H1 (cell line): ENCODE data around the gene ARL6IP4. TPM values are rescaled to one million over a fixed set of nuclear protein-coding genes. Genes with fewer than 3 reads are reported as not detected.

Experiments
- CTCF ChIA-PET: fragments of 300-600 bp; sonication (Branson Sonifier 250); formaldehyde crosslinking; loops from one replicate; lab custom pipeline; 2021; ENCODE audit not compliant: partially characterized antibody; lab: Charles Lee
- POLR2A ChIA-PET: fragments of 300-600 bp; sonication (Branson Sonifier 250); formaldehyde crosslinking; loops from one replicate; lab custom pipeline; 2021; ENCODE audit warnings: inconsistent platforms; ENCODE audit not compliant: partially characterized antibody; lab: Charles Lee
- DNase-seq, 2 experiments: peaks; one replicate each; pipeline versions ENCODE4 v3.0.0 to v3.0.0-alpha.2; 2010 to 2022; ENCODE audit warnings: low spot score in 2 of 2, low read depth in 1 of 2, mixed read lengths in 1 of 2
- FAIRE-seq: peaks from 2 replicates; lab custom pipeline; 2011; peaks lifted over from hg19 to GRCh38; lab: Jason Lieb, UNC
- H2AFZ ChIP-seq: 2 replicates; pipeline ENCODE4 v1.8.1; 2012; ENCODE audit warnings: low read length, inconsistent platforms
- H2AK5ac ChIP-seq: 2 replicates; pipeline ENCODE4 v1.6.1; 2013; ENCODE audit warnings: low read depth, low read length
- H2BK120ac ChIP-seq: replicated peaks from 2 replicates; pipeline ENCODE3; 2013; ENCODE audit warnings: low read depth, low read length, inconsistent platforms
- H2BK12ac ChIP-seq: 2 replicates; pipeline ENCODE4 v1.6.1; 2013; ENCODE audit warnings: low read depth, low read length
- H2BK15ac ChIP-seq: 2 replicates; pipeline ENCODE4 v1.6.1; 2013; ENCODE audit warnings: low read length
- H2BK20ac ChIP-seq: 2 replicates; pipeline ENCODE4 v1.6.1; 2013; ENCODE audit warnings: low read length
- H2BK5ac ChIP-seq: 2 replicates; pipeline ENCODE4 v1.6.1; 2013; ENCODE audit warnings: low read depth, low read length
- H3K14ac ChIP-seq: 2 replicates; pipeline ENCODE4 v1.6.1; 2013; ENCODE audit warnings: inconsistent platforms; ENCODE audit not compliant: insufficient read length
- H3K18ac ChIP-seq: 2 replicates; pipeline ENCODE4 v1.6.1; 2013; ENCODE audit warnings: low read length; ENCODE audit errors: extremely low read depth
- H3K23ac ChIP-seq: 2 replicates; pipeline ENCODE4 v1.6.1; 2013; ENCODE audit warnings: inconsistent platforms; ENCODE audit not compliant: insufficient read length
- H3K23me2 ChIP-seq: 2 replicates; pipeline ENCODE4 v1.6.1; 2013; ENCODE audit warnings: low read depth, low read length
- H3K27ac ChIP-seq: 2 replicates; pipeline ENCODE4 v1.6.1; 2011; ENCODE audit warnings: low read depth, low read length, inconsistent platforms
- H3K27me3 ChIP-seq, 4 experiments: replicated peaks in 1 of 4; 1 replicate in 1 of 4; 2 replicates in 3 of 4; pipeline versions ENCODE4 v1.6.1 to v1.8.1; 2011 to 2013; ENCODE audit warnings: low read length in 3 of 4, mild to moderate bottlenecking in 3 of 4, inconsistent platforms in 2 of 4, mixed read lengths in 2 of 4, moderate library complexity in 1 of 4; ENCODE audit not compliant: control insufficient read depth in 3 of 4, insufficient read depth in 3 of 4; ENCODE audit errors: extremely low read depth in 1 of 4
- H3K36me3 ChIP-seq, 4 experiments: 2 replicates each; pipeline versions ENCODE4 v1.6.1 to v1.8.1; 2011 to 2013; ENCODE audit warnings: mild to moderate bottlenecking in 4 of 4, low read length in 3 of 4, moderate library complexity in 2 of 4, control low read depth in 1 of 4, inconsistent platforms in 1 of 4; ENCODE audit not compliant: insufficient read depth in 4 of 4, control insufficient read depth in 2 of 4
- H3K4ac ChIP-seq: replicated peaks from 2 replicates; pipeline ENCODE3; 2013; ENCODE audit warnings: low read length, low read depth, mixed read lengths, inconsistent platforms; ENCODE audit not compliant: insufficient read length
- H3K4me1 ChIP-seq, 4 experiments: replicated peaks in 1 of 4; 1 replicate in 1 of 4; 2 replicates in 3 of 4; pipeline versions ENCODE4 v1.6.1 to v1.8.1; 2011 to 2013; ENCODE audit warnings: low read length in 3 of 4, inconsistent platforms in 2 of 4, mixed read lengths in 1 of 4; ENCODE audit not compliant: insufficient read depth in 4 of 4, control insufficient read depth in 3 of 4
- H3K4me2 ChIP-seq, 2 experiments: 2 replicates each; pipeline versions ENCODE4 v1.6.1 to v1.8.1; 2011 to 2013; ENCODE audit warnings: low read depth in 2 of 2, low read length in 2 of 2, control low read depth in 1 of 2, inconsistent platforms in 1 of 2, mild to moderate bottlenecking in 1 of 2; ENCODE audit not compliant: insufficient read depth in 1 of 2
- H3K4me3 ChIP-seq, 4 experiments: fragments of 200-600, 300-600 bp in 1 of 4; sonication (generic), shearing (Covaris generic), sonication (Bioruptor Twin) in 1 of 4; 2 replicates each; pipeline versions ENCODE4 v1.5.1 to v1.8.1; 2011 to 2016; ENCODE audit warnings: low read length in 4 of 4, low read depth in 3 of 4, control low read depth in 2 of 4, inconsistent platforms in 2 of 4, mild to moderate bottlenecking in 2 of 4, mixed read lengths in 1 of 4, moderate library complexity in 1 of 4; ENCODE audit not compliant: insufficient read depth in 2 of 4; ENCODE audit errors: extremely low read depth in 1 of 4
- H3K56ac ChIP-seq: replicated peaks from 2 replicates; pipeline ENCODE3; 2013; ENCODE audit warnings: low read depth, mild to moderate bottlenecking, mixed read lengths, low read length, inconsistent platforms; ENCODE audit not compliant: insufficient read length
- H3K79me1 ChIP-seq: 2 replicates; pipeline ENCODE4 v1.6.1; 2013; ENCODE audit warnings: low read depth, low read length, control low read depth
- H3K79me2 ChIP-seq, 2 experiments: 2 replicates each; pipeline versions ENCODE4 v1.6.1 to v1.8.1; 2012 to 2013; ENCODE audit warnings: low read length in 2 of 2, mild to moderate bottlenecking in 2 of 2, inconsistent platforms in 1 of 2; ENCODE audit not compliant: insufficient read depth in 2 of 2, control insufficient read depth in 1 of 2
- H3K9ac ChIP-seq, 4 experiments: replicated peaks in 1 of 4; 1 replicate in 1 of 4; 2 replicates in 3 of 4; pipeline versions ENCODE4 v1.6.1 to v1.8.1; 2011 to 2013; ENCODE audit warnings: low read depth in 3 of 4, low read length in 3 of 4, control low read depth in 2 of 4, mild to moderate bottlenecking in 2 of 4, moderate library complexity in 2 of 4, inconsistent platforms in 1 of 4; ENCODE audit errors: extremely low read depth in 1 of 4
- H3K9me3 ChIP-seq, 2 experiments: 2 replicates each; pipeline versions ENCODE4 v1.6.1 to v1.8.1; 2012 to 2013; ENCODE audit warnings: mild to moderate bottlenecking in 2 of 2, moderate library complexity in 2 of 2, control low read depth in 1 of 2, inconsistent platforms in 1 of 2, low read depth in 1 of 2, low read length in 1 of 2, mixed read lengths in 1 of 2; ENCODE audit not compliant: insufficient read depth in 2 of 2
- H4K20me1 ChIP-seq, 2 experiments: replicated peaks in 1 of 2; 2 replicates each; pipeline versions ENCODE3 to v1.8.1; 2011 to 2013; ENCODE audit warnings: inconsistent platforms in 2 of 2, low read length in 2 of 2, mild to moderate bottlenecking in 1 of 2; ENCODE audit not compliant: insufficient read depth in 2 of 2, control insufficient read depth in 1 of 2
- H4K5ac ChIP-seq: 2 replicates; pipeline ENCODE4 v1.6.1; 2013; ENCODE audit warnings: low read length, low read depth, mixed read lengths, inconsistent platforms; ENCODE audit not compliant: insufficient read length
- H4K8ac ChIP-seq: 2 replicates; pipeline ENCODE4 v1.8.0; 2013; ENCODE audit warnings: mild to moderate bottlenecking, moderate library complexity, low read length, inconsistent platforms; ENCODE audit not compliant: insufficient read depth; ENCODE audit errors: extremely low read depth
- H4K91ac ChIP-seq: replicated peaks from 2 replicates; pipeline ENCODE3; 2013; ENCODE audit warnings: low read length, mixed read lengths, inconsistent platforms; ENCODE audit not compliant: insufficient read length
- BRCA1 ChIP-seq: IDR thresholded peaks from 2 replicates; pipeline ENCODE4 v1.6.1; 2012; ENCODE audit warnings: low read depth, low read length, improper control_type of control experiment
- EP300 ChIP-seq, 2 experiments: IDR thresholded peaks; 1 replicate in 1 of 2; 2 replicates in 1 of 2; pipeline ENCODE4 v1.6.1; 2011 to 2012; ENCODE audit warnings: low read depth in 2 of 2, low read length in 2 of 2, mild to moderate bottlenecking in 2 of 2, borderline replicate concordance in 1 of 2, inconsistent platforms in 1 of 2, moderate library complexity in 1 of 2
- JUN ChIP-seq: IDR thresholded peaks from 2 replicates; pipeline ENCODE4 v1.6.1; 2011; ENCODE audit warnings: low read depth, mild to moderate bottlenecking, improper control_type of control experiment, low read length
- MAFK ChIP-seq: IDR thresholded peaks from 2 replicates; pipeline ENCODE4 v1.6.1; 2012; ENCODE audit warnings: low read depth, mild to moderate bottlenecking, improper control_type of control experiment, low read length
- POLR2A ChIP-seq, 2 experiments: IDR thresholded peaks; 1 replicate in 1 of 2; 2 replicates in 1 of 2; pipeline ENCODE4 v1.6.1; 2011; ENCODE audit warnings: low read depth in 2 of 2, low read length in 2 of 2, mild to moderate bottlenecking in 2 of 2; ENCODE audit errors: control extremely low read depth in 1 of 2
- RAD21 ChIP-seq, 2 experiments: IDR thresholded peaks in 1 of 2; conservative IDR thresholded peaks in 1 of 2; 2 replicates each; pipeline ENCODE4 v1.6.1; 2011; ENCODE audit warnings: low read depth in 2 of 2, low read length in 2 of 2, improper control_type of control experiment in 1 of 2, inconsistent platforms in 1 of 2, mild to moderate bottlenecking in 1 of 2, moderate library complexity in 1 of 2
- WGBS, 2 experiments: shearing (Covaris generic) in 1 of 2; methylation state at CpG; one replicate each; pipeline versions ENCODE4 v1.1.6 to v1.1.7; 2013 to 2015; ENCODE audit warnings: low lambda C conversion rate in 2 of 2, mixed read lengths in 2 of 2, inconsistent platforms in 1 of 2, low coverage in 1 of 2, missing lambda C conversion rate in 1 of 2; ENCODE audit not compliant: insufficient replicate concordance in 2 of 2, insufficient coverage in 1 of 2, insufficient read length in 1 of 2; ENCODE audit errors: extremely low coverage in 1 of 2, missing lambda C conversion rate in 1 of 2; 5-methylcytosine and 5-hydroxymethylcytosine counted together
- polyA plus RNA-seq, 7 experiments: library from polyadenylated mRNA; depleted of rRNA in 3 of 7; stranded (reverse) in 5 of 7; unstranded in 2 of 7; fragments of >200 nt in 5 of 7; fragments of 200-250 nt in 2 of 7; gene quantifications; 1 replicate in 5 of 7; 2 replicates in 1 of 7; 4 replicates in 1 of 7; pipeline versions ENCODE4 v1.2.1 to v1.2.3, GENCODE V29; 2011 to 2013; ENCODE audit warnings: missing spikeins in 2 of 7, mixed read lengths in 2 of 7
- total RNA-seq: library from RNA; stranded (reverse); fragmentation: NEBNext Ultra II Directional; extraction: Animal tissue kit (Norgen Biotek cat#: 25700); gene quantifications from 2 replicates; pipeline ENCODE4 v1.2.1, GENCODE V29; 2021
- TF ChIP-seq, protein P1 (sequence below): IDR thresholded peaks from 2 replicates; pipeline ENCODE4 v1.6.1; 2011; ENCODE audit warnings: low read length, improper control_type of control experiment

ARL6IP4 gene
- total and polyA plus RNA-seq, 2 of the 8 experiments (the other 6 are each of a cell fraction or from before 2014, with no cell fraction given): 76.4 to 109 TPM

DNA sequence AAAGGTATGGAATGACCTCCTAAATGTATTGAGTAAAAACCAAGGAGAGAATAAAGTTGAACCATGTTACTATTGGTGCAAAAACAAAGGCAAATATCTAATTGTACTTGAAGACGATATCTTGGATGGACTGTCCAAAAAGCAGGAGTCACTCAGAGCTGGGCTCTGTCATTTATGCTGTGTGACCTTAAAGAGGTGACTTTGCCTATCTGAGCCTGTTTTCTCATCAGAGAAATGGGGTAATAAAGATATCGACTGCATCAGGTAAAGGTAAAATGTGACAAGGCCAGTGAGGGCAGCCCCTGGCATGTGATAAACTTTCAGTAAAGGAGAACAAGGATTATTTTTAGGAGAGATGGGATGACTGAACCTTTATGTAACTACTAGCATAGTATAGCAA is 12.4 kb upstream of the ARL6IP4 start:
- ChIA-PET POLR2A (no interaction called here), CTCF (interaction anchor here (0.6 to 3.4 kb wide), 6 partner anchors 21 to 939 kb away, joined by 3 to 11 read pairs (median 4); no protein-coding TSS in a partner anchor)
- Histone ChIP-seq H2BK12ac (no peak overlapping the region), H2BK20ac (no peak overlapping the region), H3K23me2 (peaks cover 3% of the 10 kb centered on the region; the same call in 1 of the 2 replicates), H3K79me2 (no peaks in the 10 kb centered on the region), H3K9me3 (no peaks in the 10 kb centered on the region), H3K9ac (no peak overlapping the region), H2BK120ac (no peak overlapping the region), H3K36me3 (no peaks in the 10 kb centered on the region), H4K20me1 (peaks cover 5 to 7% of the 10 kb centered on the region in 2 experiments), H3K27me3 (no peaks in the 10 kb centered on the region), H2BK15ac (no peak overlapping the region), H2AFZ (no peak overlapping the region), H3K14ac (no peak overlapping the region), H3K23ac (no peak overlapping the region), H3K4ac (no peak overlapping the region), H3K4me2 (no peak overlapping the region), H3K79me1 (no peaks in the 10 kb centered on the region), H3K4me1 (peaks cover 4 to 5% (median 5%) of the 10 kb centered on the region in 4 experiments; a peak in 6 of 7 replicates), H2BK5ac (no peak overlapping the region), H4K91ac (no peak overlapping the region), H4K8ac (no peak overlapping the region), H3K56ac (no peak overlapping the region), H4K5ac (no peak overlapping the region), H2AK5ac (no peak overlapping the region), H3K4me3 (no peak overlapping the region), H3K18ac (no peak overlapping the region), H3K27ac (no peak overlapping the region)
- DNase-seq: no peak
- no peak for TF ChIP-seq BRCA1
- no peak for TF ChIP-seq JUN
- TF ChIP-seq MAFK: no peak
- TF ChIP-seq, protein P1, sequence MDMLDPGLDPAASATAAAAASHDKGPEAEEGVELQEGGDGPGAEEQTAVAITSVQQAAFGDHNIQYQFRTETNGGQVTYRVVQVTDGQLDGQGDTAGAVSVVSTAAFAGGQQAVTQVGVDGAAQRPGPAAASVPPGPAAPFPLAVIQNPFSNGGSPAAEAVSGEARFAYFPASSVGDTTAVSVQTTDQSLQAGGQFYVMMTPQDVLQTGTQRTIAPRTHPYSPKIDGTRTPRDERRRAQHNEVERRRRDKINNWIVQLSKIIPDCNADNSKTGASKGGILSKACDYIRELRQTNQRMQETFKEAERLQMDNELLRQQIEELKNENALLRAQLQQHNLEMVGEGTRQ: no peak
- no peak for TF ChIP-seq RAD21 (IDR thresholded peaks at IDR 0.05 in 1 of 2, conservative IDR thresholded peaks at IDR 0.05 in 1 of 2; ENCODE audit: low read depth in 2 of 2, low read length in 2 of 2)
- no peak for TF ChIP-seq EP300 (IDR thresholded peaks at IDR 0.05; ENCODE audit: borderline replicate concordance in 1 of 2, low read depth in 2 of 2, low read length in 2 of 2)
- TF ChIP-seq POLR2A (IDR thresholded peaks at IDR 0.05; ENCODE audit: control extremely low read depth in 1 of 2, low read depth in 2 of 2, low read length in 2 of 2): no peak
- no peak for FAIRE-seq
- 91% methylated on average over 2 of the region's 2 CpGs; no CpG with 5 or more reads in 1 of the 2 experiments for WGBS, 2 experiments
